HEK293 (cell line): ENCODE results near the gene SS18L1.

Experiments
- MYNN ChIP-seq: fragments of 450-650 bp; formaldehyde crosslinking; IDR thresholded peaks from 2 replicates; pipeline ENCODE4 v1.5.1; 2016; ENCODE audit warnings: missing biosample characterization, missing genetic modification characterization, borderline replicate concordance
- SP2 ChIP-seq: fragments of 450-650 bp; formaldehyde crosslinking; IDR thresholded peaks from 2 replicates; pipeline ENCODE4 v1.5.1; 2016; ENCODE audit warnings: missing biosample characterization, missing genetic modification characterization
- ZNF146 ChIP-seq: fragments of 450-650 bp; formaldehyde crosslinking; IDR thresholded peaks from 2 replicates; pipeline ENCODE4 v1.5.1; 2016; ENCODE audit warnings: missing biosample characterization, missing genetic modification characterization

- TF ChIP-seq SP2 (no peak), ZNF146 (tag by site-specific recombination) (no peak), MYNN (tag by site-specific recombination) (no peak)
Observed at GRCh38 chr20:62128502-62128901, 15.1 kb upstream of the SS18L1 start.
